Caco-2 (cell line): ENCODE results near the gene ASCC1. TPM values are rescaled to one million over a fixed set of nuclear protein-coding genes. Genes with fewer than 3 reads are reported as not detected.

Experiments
- BruUV-seq: library from RNA; stranded (reverse); fragments of 400-500 nt; replicated peaks from 2 replicates; lab custom pipeline; 2021; lab: Mats Ljungman, UMichigan
- CTCF ChIA-PET: fragments of 300-600 bp; sonication (Branson Sonifier 250); formaldehyde crosslinking; loops from one replicate; lab custom pipeline; 2022; ENCODE audit warnings: antibody characterized with exemption; lab: Charles Lee
- POLR2A ChIA-PET: fragments of 300-600 bp; sonication (Branson Sonifier 250); formaldehyde crosslinking; loops from one replicate; lab custom pipeline; 2022; ENCODE audit warnings: antibody characterized with exemption; lab: Charles Lee
- DNase-seq, 2 experiments: peaks; one replicate each; pipeline versions ENCODE4 v3.0.0 to v3.0.0-alpha.2; 2020 to 2022
- H3K27me3 ChIP-seq: replicated peaks from 2 replicates; pipeline ENCODE4 v1.6.0; 2011; ENCODE audit warnings: low read length; ENCODE audit not compliant: control insufficient read depth, insufficient read depth
- H3K36me3 ChIP-seq: 2 replicates; pipeline ENCODE4 v1.5.1; 2011; ENCODE audit warnings: low read length; ENCODE audit not compliant: control insufficient read depth, insufficient read depth
- H3K4me1 ChIP-seq: fragments of 250-450 bp; sonication (Bioruptor Pico); 2 replicates; pipeline ENCODE4 v1.5.1; 2020; ENCODE audit warnings: mild to moderate bottlenecking
- H3K4me3 ChIP-seq: 2 replicates; pipeline ENCODE4 v1.5.1; 2011; ENCODE audit warnings: low read depth, mild to moderate bottlenecking, control low read depth, low read length
- H3K9me3 ChIP-seq: fragments of 250-450 bp; sonication (Bioruptor Pico); 2 replicates; pipeline ENCODE4 v1.5.1; 2020; ENCODE audit warnings: mild to moderate bottlenecking, moderate library complexity
- H3K27ac Mint-ChIP-seq: one replicate; pipeline ENCODE4 v1.8.0; 2022; ENCODE audit warnings: mixed read lengths; ENCODE audit not compliant: unreplicated experiment
- H3K27me3 Mint-ChIP-seq: one replicate; pipeline ENCODE4 v1.8.0; 2022; ENCODE audit warnings: mixed read lengths; ENCODE audit not compliant: insufficient read depth, unreplicated experiment
- H3K36me3 Mint-ChIP-seq: one replicate; pipeline ENCODE4 v1.8.0; 2022; ENCODE audit warnings: mild to moderate bottlenecking, mixed read lengths; ENCODE audit not compliant: insufficient read depth, unreplicated experiment
- H3K4me1 Mint-ChIP-seq: one replicate; pipeline ENCODE4 v1.8.0; 2022; ENCODE audit warnings: low read depth, mixed read lengths; ENCODE audit not compliant: unreplicated experiment
- H3K4me3 Mint-ChIP-seq: one replicate; pipeline ENCODE4 v1.8.0; 2022; ENCODE audit warnings: mild to moderate bottlenecking, moderate library complexity, mixed read lengths; ENCODE audit not compliant: unreplicated experiment
- H3K9me3 Mint-ChIP-seq: one replicate; pipeline ENCODE4 v1.8.0; 2022; ENCODE audit warnings: mixed read lengths; ENCODE audit not compliant: unreplicated experiment
- CTCF ChIP-seq, 2 experiments: fragments of 200-600 bp in 1 of 2; IDR thresholded peaks; 1 replicate in 1 of 2; 2 replicates in 1 of 2; pipeline versions ENCODE4 v1.5.1 to v1.8.0; 2011 to 2022; ENCODE audit warnings: antibody characterized with exemption in 1 of 2, control low read depth in 1 of 2, inconsistent platforms in 1 of 2, low read depth in 1 of 2, low read length in 1 of 2, mild to moderate bottlenecking in 1 of 2, moderate library complexity in 1 of 2; ENCODE audit not compliant: insufficient read depth in 1 of 2, severe bottlenecking in 1 of 2, unreplicated experiment in 1 of 2
- intact Hi-C: fragments of 100-400 bp; cut with micrococcal nuclease; formaldehyde crosslinking; loops from one replicate; pipeline ENCODE4 v1.10.0; 2022; ENCODE audit not compliant: unreplicated experiment
- total RNA-seq: library from RNA; stranded (reverse); gene quantifications from 2 replicates; pipeline ENCODE4 v1.2.3, GENCODE V29; 2022

Gene ASCC1
- total RNA-seq, 1 experiment from 2014 or later = 73.7 TPM

- Histone ChIP-seq H3K4me3 (no peak overlapping the region), H3K27me3 (no peaks in the 10 kb centered on the region), H3K4me1 (peaks cover 36% of the 10 kb centered on the region), H3K36me3 (no peaks in the 10 kb centered on the region), H3K9me3 (no peaks in the 10 kb centered on the region)
- Mint-ChIP-seq H3K27me3 (no peaks in the 10 kb centered on the region), H3K4me3 (no peak overlapping the region), H3K4me1 (peaks cover 35% of the 10 kb centered on the region), H3K9me3 (no peaks in the 10 kb centered on the region), H3K27ac (no peak overlapping the region), H3K36me3 (peaks cover 30% of the 10 kb centered on the region)
- no peak for DNase-seq
- ChIA-PET POLR2A (no interaction called here), CTCF (interaction anchor here (1.1 kb wide), 1 partner anchor 44 kb away, joined by 5 read pairs; no protein-coding TSS in a partner anchor)
- intact Hi-C loops = no loop called here
- BruUV-seq = no TSS peak
- no peak for TF ChIP-seq CTCF (IDR thresholded peaks at IDR 0.05; ENCODE audit: insufficient read depth in 1 of 2, low read depth in 1 of 2, low read length in 1 of 2, severe bottlenecking in 1 of 2, unreplicated experiment in 1 of 2)
Observed at GRCh38 chr10:72092171-72092924, 123.7 kb downstream of the ASCC1 start.

GRCh38 chr10:72090326-72090725 is 125.8 kb downstream of the ASCC1 start:
- peaks cover 17% of the 10 kb centered on the region for H3K4me1 Mint-ChIP-seq
- intact Hi-C loops = no loop called here
- no peaks in the 10 kb centered on the region for H3K27me3 Mint-ChIP-seq
- no peak for DNase-seq
- Histone ChIP-seq H3K9me3 (no peaks in the 10 kb centered on the region), H3K4me1 (peaks cover 20% of the 10 kb centered on the region), H3K4me3 (no peak overlapping the region), H3K27me3 (no peaks in the 10 kb centered on the region), H3K36me3 (no peaks in the 10 kb centered on the region)
- no peak overlapping the region for H3K4me3 Mint-ChIP-seq
- POLR2A ChIA-PET = interaction anchor here (0.6 kb wide), 1 partner anchor 45 kb away, joined by 4 read pairs; no protein-coding TSS in a partner anchor
- no peak overlapping the region for H3K27ac Mint-ChIP-seq
- BruUV-seq = no TSS peak
- CTCF ChIA-PET = interaction anchor here (1.4 to 1.9 kb wide), 2 partner anchors 9 to 42 kb away, joined by 5 to 8 read pairs; no protein-coding TSS in a partner anchor
- peaks cover 22% of the 10 kb centered on the region for H3K36me3 Mint-ChIP-seq
- no peak for TF ChIP-seq CTCF (IDR thresholded peaks at IDR 0.05; ENCODE audit: insufficient read depth in 1 of 2, low read depth in 1 of 2, low read length in 1 of 2, severe bottlenecking in 1 of 2, unreplicated experiment in 1 of 2)
- H3K9me3 Mint-ChIP-seq = no peaks in the 10 kb centered on the region

GRCh38 chr10:72089618-72090017 is 126.5 kb downstream of the ASCC1 start:
- Histone ChIP-seq H3K4me3 (no peak overlapping the region), H3K27me3 (no peaks in the 10 kb centered on the region), H3K9me3 (no peaks in the 10 kb centered on the region), H3K36me3 (no peaks in the 10 kb centered on the region), H3K4me1 (peaks cover 20% of the 10 kb centered on the region)
- H3K4me3 Mint-ChIP-seq = no peak overlapping the region
- intact Hi-C loops = no loop called here
- POLR2A ChIA-PET = interaction anchor here (0.7 to 0.8 kb wide), 2 partner anchors 17 to 231 kb away, joined by 3 read pairs; no protein-coding TSS in a partner anchor
- CTCF ChIA-PET = interaction anchor here (0.5 to 1.9 kb wide), 3 partner anchors 9 to 174 kb away, joined by 3 to 8 read pairs (median 5); no protein-coding TSS in a partner anchor
- H3K36me3 Mint-ChIP-seq = peaks cover 20% of the 10 kb centered on the region
- H3K9me3 Mint-ChIP-seq = no peaks in the 10 kb centered on the region
- peak in 1 of 2 experiments; percentile 36 for DNase-seq
- BruUV-seq = no TSS peak
- TF ChIP-seq CTCF (IDR thresholded peaks at IDR 0.05; ENCODE audit: insufficient read depth in 1 of 2, low read depth in 1 of 2, low read length in 1 of 2, severe bottlenecking in 1 of 2, unreplicated experiment in 1 of 2) = no peak
- H3K4me1 Mint-ChIP-seq = peaks cover 16% of the 10 kb centered on the region
- H3K27ac Mint-ChIP-seq = no peak overlapping the region
- H3K27me3 Mint-ChIP-seq = no peaks in the 10 kb centered on the region
